Measurements from ENCODE around the gene LYAR.

DNA sequence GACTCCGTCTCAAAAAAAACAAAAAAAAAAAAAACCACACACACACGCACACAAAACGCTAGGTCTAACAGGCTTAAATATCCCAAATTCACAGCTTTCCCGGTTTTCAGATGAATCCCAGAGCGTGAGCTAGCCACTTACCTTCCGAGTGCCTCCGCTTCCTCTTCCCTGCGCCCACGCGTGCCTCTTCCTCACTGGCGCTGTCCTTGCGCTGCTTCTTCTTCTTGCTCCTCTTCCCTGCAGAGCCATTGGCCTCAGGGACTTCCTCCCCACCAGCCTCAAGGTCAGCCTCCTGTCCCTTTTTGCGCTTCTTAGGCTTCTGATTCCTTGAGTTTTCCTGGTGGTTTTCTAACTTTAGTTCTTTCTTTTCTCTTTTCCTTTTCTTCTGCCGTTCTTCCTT, 15.7 kb downstream of the LYAR start:
- TF ChIP-seq CTCF (IDR thresholded peaks at IDR 0.05) (no peak), POLR2AphosphoS5 (IDR thresholded peaks at IDR 0.05) (no peak)

All from sigmoid colon (tissue), 4 donors.